K562 treated with DMSO at 1 percent for 24 hours (cell line): ENCODE measurements around the gene LTF. TPM values are rescaled to one million over a fixed set of nuclear protein-coding genes. Genes with fewer than 3 reads are reported as not detected.

Experiments
- total RNA-seq: library from RNA; unstranded; fragments of 300-600 nt; gene quantifications from 2 replicates; pipeline ENCODE4 v1.2.3, GENCODE V29; 2022; ENCODE audit warnings: low read depth; ENCODE audit not compliant: insufficient read depth

LTF gene
- not detected in 2 replicates for total RNA-seq

GRCh38 chr3:46464326-46465195 lies at the start of gene LTF:
LTF (minus strand) TSS chr3:46464905; CDS start chr3:46464867, 38 bp downstream.

GRCh38 chr3:46497556-46498265 lies 33.0 kb upstream of the LTF start, which contains the start of gene RTP3:
RTP3 (plus strand) TSS chr3:46497976; CDS start chr3:46498063, 87 bp downstream.

GRCh38 chr3:46406788-46407611 lies 57.7 kb downstream of the LTF start, which contains the start of the genes CCR5AS and CCRL2:
CCR5AS (minus strand) TSS chr3:46407066.
CCRL2 (plus strand) TSS chr3:46407259; CDS start chr3:46408080, 821 bp downstream.

Other genes with a start within 250 kb of the LTF start
- not detected in 2 replicates for gene CCR3, start 222.4 kb downstream of the LTF start, total RNA-seq
- gene CCR2, start 110.8 kb downstream of the LTF start, total RNA-seq: not detected in 2 replicates
- not detected in 2 replicates for gene CCR5, start 94.0 kb downstream of the LTF start, total RNA-seq
- 16.5 and 19.0 TPM in 2 replicates for gene CCRL2, start 57.6 kb downstream of the LTF start, total RNA-seq
- not detected in 2 replicates for gene RTP3, start 33.1 kb upstream of the LTF start, total RNA-seq
- gene LRRC2, start 101.4 kb upstream of the LTF start, total RNA-seq: not detected in 2 replicates
- not detected in 2 replicates for gene FAM240A, start 147.6 kb upstream of the LTF start, total RNA-seq
- 0.22 and 0.52 TPM in 2 replicates for gene ALS2CL, start 228.8 kb upstream of the LTF start, total RNA-seq
- gene TMIE, start 236.5 kb upstream of the LTF start, total RNA-seq: not detected in 2 replicates